B cell (primary cell): ENCODE data around the gene SPATA21. TPM values are rescaled to one million over a fixed set of nuclear protein-coding genes. Genes with fewer than 3 reads are reported as not detected.

Source experiments
- ATAC-seq: fragments of 200-7000 bp; cut with Tn5 transposase; one replicate; pipeline ENCODE4 v1.10.0; 2021; ENCODE audit warnings: low read depth, mild to moderate bottlenecking, moderate number of reproducible peaks, moderate library complexity
- CTCF ChIA-PET: fragments of 350-600 bp; sonication (Branson Sonifier 250); formaldehyde crosslinking; loops from one replicate; lab custom pipeline; 2021; ENCODE audit warnings: antibody characterized with exemption, inconsistent platforms; lab: Charles Lee
- POLR2A ChIA-PET: fragments of 350-600 bp; sonication (Branson Sonifier 250); formaldehyde crosslinking; loops from one replicate; lab custom pipeline; 2021; ENCODE audit warnings: antibody characterized with exemption; lab: Charles Lee
- DNase-seq: peaks from one replicate; pipeline ENCODE4 v3.0.0; 2013
- H2AFZ ChIP-seq: 2 replicates; pipeline ENCODE4 v1.6.1; 2012; ENCODE audit warnings: mild to moderate bottlenecking, low read depth, low read length; ENCODE audit not compliant: insufficient read depth, poor library complexity, severe bottlenecking
- H3K27ac ChIP-seq, 2 donors: 1 replicate in 1 of 2; 2 replicates in 1 of 2; pipeline ENCODE4 v1.5.1; 2012 to 2013; ENCODE audit warnings: low read length in 2 of 2, mild to moderate bottlenecking in 2 of 2, moderate library complexity in 1 of 2
- H3K27me3 ChIP-seq, 4 experiments: fragments of 200-600 bp in 1 of 4; sonication (generic) in 1 of 4; replicated peaks in 1 of 4; 1 replicate in 2 of 4; 2 replicates in 2 of 4; pipeline versions ENCODE4 v1.6.1 to v1.7.0; 2013 to 2016; ENCODE audit warnings: low read length in 3 of 4, mild to moderate bottlenecking in 2 of 4, mixed read lengths in 1 of 4, moderate library complexity in 1 of 4; ENCODE audit not compliant: insufficient read depth in 4 of 4, control insufficient read depth in 3 of 4; ENCODE audit errors: control extremely low read depth in 1 of 4
- H3K36me3 ChIP-seq, 2 experiments: replicated peaks in 1 of 2; 1 replicate in 1 of 2; 2 replicates in 1 of 2; pipeline versions ENCODE4 v1.6.1 to v1.7.1; 2013; ENCODE audit warnings: low read length in 1 of 2; ENCODE audit not compliant: insufficient read depth in 2 of 2, control insufficient read depth in 1 of 2; ENCODE audit errors: control extremely low read depth in 1 of 2, extremely low read depth in 1 of 2
- H3K4me1 ChIP-seq, 2 donors: fragments of 200-600 bp in 1 of 2; sonication (generic) in 1 of 2; 1 replicate in 1 of 2; 2 replicates in 1 of 2; pipeline versions ENCODE4 v1.5.1 to v1.6.1; 2013 to 2017; ENCODE audit warnings: low read length in 2 of 2; ENCODE audit not compliant: control insufficient read depth in 2 of 2, insufficient read depth in 2 of 2
- H3K4me2 ChIP-seq: replicated peaks from 2 replicates; pipeline ENCODE3; 2012; ENCODE audit warnings: mild to moderate bottlenecking, low read depth, low read length; ENCODE audit not compliant: poor library complexity, severe bottlenecking
- H3K4me3 ChIP-seq, 5 experiments: fragments of 200-600 bp in 1 of 5; sonication (generic) in 1 of 5; 1 replicate in 3 of 5; 2 replicates in 2 of 5; pipeline versions ENCODE4 v1.5.1 to v1.7.0; 2011 to 2016; ENCODE audit warnings: low read length in 4 of 5, mild to moderate bottlenecking in 4 of 5, low read depth in 2 of 5, control low read depth in 1 of 5, moderate library complexity in 1 of 5; ENCODE audit not compliant: insufficient read depth in 1 of 5; ENCODE audit errors: control extremely low read depth in 1 of 5, extremely low read depth in 1 of 5
- H3K79me2 ChIP-seq: fragments of 200-600 bp; sonication (generic); one replicate; pipeline ENCODE4 v1.6.0; 2016; ENCODE audit warnings: low read length; ENCODE audit not compliant: control insufficient read depth, insufficient read depth
- H3K9ac ChIP-seq: fragments of 200-600 bp; sonication (generic); 2 replicates; pipeline ENCODE4 v1.6.1; 2017; ENCODE audit warnings: mild to moderate bottlenecking, low read length, moderate library complexity
- H3K9me3 ChIP-seq, 3 donors: one replicate each; pipeline versions ENCODE4 v1.6.1 to v1.7.1; 2013; ENCODE audit warnings: low read length in 2 of 3; ENCODE audit not compliant: control insufficient read depth in 2 of 3, insufficient read depth in 1 of 3; ENCODE audit errors: control extremely low read depth in 1 of 3
- H4K20me1 ChIP-seq: 2 replicates; pipeline ENCODE4 v1.6.0; 2012; ENCODE audit warnings: mild to moderate bottlenecking, low read length; ENCODE audit not compliant: insufficient read depth, control insufficient read depth, poor library complexity, severe bottlenecking
- H3K27ac Mint-ChIP-seq: one replicate; pipeline ENCODE4 v1.8.0; 2021; ENCODE audit warnings: mixed read lengths
- H3K27me3 Mint-ChIP-seq: one replicate; pipeline ENCODE4 v1.8.0; 2021; ENCODE audit warnings: mixed read lengths
- H3K4me1 Mint-ChIP-seq: one replicate; pipeline ENCODE4 v1.8.0; 2021; ENCODE audit warnings: mixed read lengths
- H3K4me3 Mint-ChIP-seq: one replicate; pipeline ENCODE4 v1.8.0; 2021; ENCODE audit warnings: mixed read lengths
- H3K9me3 Mint-ChIP-seq: one replicate; pipeline ENCODE4 v1.8.0; 2022; ENCODE audit warnings: mixed read lengths; ENCODE audit not compliant: insufficient read depth
- EZH2 ChIP-seq: IDR thresholded peaks from 2 replicates; pipeline ENCODE4 v1.6.1; 2012; ENCODE audit warnings: borderline replicate concordance, low read depth, mild to moderate bottlenecking, moderate library complexity, low read length; ENCODE audit not compliant: insufficient read depth, poor library complexity, severe bottlenecking
- WGBS: methylation state at CpG from one replicate; pipeline ENCODE4 v1.1.5; 2013; ENCODE audit warnings: missing lambda C conversion rate; ENCODE audit not compliant: insufficient coverage; 5-methylcytosine and 5-hydroxymethylcytosine counted together
- intact Hi-C: fragments of 100-400 bp; cut with micrococcal nuclease; formaldehyde crosslinking; loops from one replicate; pipeline ENCODE4 v1.10.0; 2022
- polyA plus RNA-seq: library from polyadenylated mRNA; depleted of rRNA; stranded (reverse); fragments of >200 nt; gene quantifications from 2 replicates; pipeline ENCODE4 v1.2.3, GENCODE V29; 2012
- total RNA-seq, 2 donors: library from RNA; stranded (reverse); fragments of 120-200 nt in 1 of 2; gene quantifications; 1 replicate in 1 of 2; 2 replicates in 1 of 2; pipeline versions ENCODE4 v1.2.3 to v1.2.4, GENCODE V29; 2013 to 2022
- TF ChIP-seq, protein P1 (sequence below): fragments of 200-600 bp; IDR thresholded peaks from one replicate; pipeline ENCODE4 v1.8.0; 2022; ENCODE audit warnings: antibody characterized with exemption, mild to moderate bottlenecking

Gene SPATA21
- total and polyA plus RNA-seq, 2 donors (not counting 1 experiment from before 2014, with no cell fraction given), result 0.01 TPM; not detected in 1

DNA sequence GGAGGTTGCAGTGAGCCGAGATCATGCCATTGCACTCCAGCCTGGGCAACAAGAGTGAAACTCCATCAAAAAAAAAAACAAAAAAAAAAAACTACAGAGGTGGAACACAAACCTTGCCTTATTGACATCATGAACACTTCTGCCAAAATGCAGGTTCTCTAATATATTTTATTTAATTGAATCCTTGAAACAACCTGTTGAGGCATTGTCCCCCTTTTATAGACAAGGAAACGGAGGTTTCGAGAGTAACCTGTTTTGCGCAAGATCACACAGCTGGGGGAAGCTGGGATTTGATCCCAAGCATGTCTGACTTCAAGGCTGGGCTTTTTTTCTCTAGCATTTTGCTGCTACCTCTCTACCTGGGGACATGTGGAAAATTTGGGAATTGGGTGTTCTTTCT lies 67.4 kb downstream of the SPATA21 start:
- DNase-seq (no peak), ATAC-seq (no peak)
- H3K9me3 ChIP-seq, result no peaks in the 10 kb centered on the region
- H3K4me2 ChIP-seq, result no peak overlapping the region
- intact Hi-C loops, result loop anchor here (5.0 to 10.0 kb wide), 3 partner anchors 275 to 533 kb away; partner anchors contain the start of gene ZBTB17
- H3K9me3 Mint-ChIP-seq, result no peaks in the 10 kb centered on the region
- peaks cover 73% of the 10 kb centered on the region for H3K79me2 ChIP-seq
- TF ChIP-seq, protein P1, sequence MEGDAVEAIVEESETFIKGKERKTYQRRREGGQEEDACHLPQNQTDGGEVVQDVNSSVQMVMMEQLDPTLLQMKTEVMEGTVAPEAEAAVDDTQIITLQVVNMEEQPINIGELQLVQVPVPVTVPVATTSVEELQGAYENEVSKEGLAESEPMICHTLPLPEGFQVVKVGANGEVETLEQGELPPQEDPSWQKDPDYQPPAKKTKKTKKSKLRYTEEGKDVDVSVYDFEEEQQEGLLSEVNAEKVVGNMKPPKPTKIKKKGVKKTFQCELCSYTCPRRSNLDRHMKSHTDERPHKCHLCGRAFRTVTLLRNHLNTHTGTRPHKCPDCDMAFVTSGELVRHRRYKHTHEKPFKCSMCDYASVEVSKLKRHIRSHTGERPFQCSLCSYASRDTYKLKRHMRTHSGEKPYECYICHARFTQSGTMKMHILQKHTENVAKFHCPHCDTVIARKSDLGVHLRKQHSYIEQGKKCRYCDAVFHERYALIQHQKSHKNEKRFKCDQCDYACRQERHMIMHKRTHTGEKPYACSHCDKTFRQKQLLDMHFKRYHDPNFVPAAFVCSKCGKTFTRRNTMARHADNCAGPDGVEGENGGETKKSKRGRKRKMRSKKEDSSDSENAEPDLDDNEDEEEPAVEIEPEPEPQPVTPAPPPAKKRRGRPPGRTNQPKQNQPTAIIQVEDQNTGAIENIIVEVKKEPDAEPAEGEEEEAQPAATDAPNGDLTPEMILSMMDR, result no peak
- no peak for TF ChIP-seq EZH2
- no peaks in the 10 kb centered on the region for H3K27me3 ChIP-seq
- no peak overlapping the region for H3K27ac ChIP-seq
- H3K4me3 Mint-ChIP-seq, result no peak overlapping the region
- no peaks in the 10 kb centered on the region for H3K27me3 Mint-ChIP-seq
- H3K27ac Mint-ChIP-seq, result peak overlapping the region; percentile 67
- H4K20me1 ChIP-seq, result peaks cover 71% of the 10 kb centered on the region
- CTCF ChIA-PET, result interaction anchor here (0.7 to 1.2 kb wide), 3 partner anchors 14 to 533 kb away, joined by 3 to 6 read pairs (median 3); partner anchors contain the start of gene FBXO42
- peaks cover 54% of the 10 kb centered on the region for H3K4me1 Mint-ChIP-seq
- H3K4me3 ChIP-seq, result no peak overlapping the region
- peaks cover 26 to 46% of the 10 kb centered on the region in 2 donors for H3K4me1 ChIP-seq
- no CpG with 5 or more reads among the region's 4 CpGs for WGBS
- no peak overlapping the region for H2AFZ ChIP-seq
- POLR2A ChIA-PET, result no interaction called here
- no peak overlapping the region for H3K9ac ChIP-seq
- H3K36me3 ChIP-seq, result peaks cover 1 to 19% of the 10 kb centered on the region in 2 experiments
